Activated T-cell treated with anti-CD3 and anti-CD28 coated beads, Interleukin-2, amount 50 U/mL, for 24 hours (primary cell): ENCODE measurements around the gene TMEM95.
"Not testable (repeated sequence)": the region's sequence is repeated elsewhere in the genome, so short reads cannot be mapped to it uniquely, and the experiment has no call there.

ENCODE experiments used
- DNase-seq: peaks from one replicate; pipeline ENCODE4 v3.0.0-alpha.2; 2020
- H3K27ac Mint-ChIP-seq: 2 replicates; pipeline ENCODE4 v1.8.0; 2020; ENCODE audit warnings: mild to moderate bottlenecking, mixed read lengths
- H3K27me3 Mint-ChIP-seq: 2 replicates; pipeline ENCODE4 v1.8.0; 2020; ENCODE audit warnings: mixed read lengths
- H3K36me3 Mint-ChIP-seq: 2 replicates; pipeline ENCODE4 v1.8.0; 2020; ENCODE audit warnings: low read depth, mixed read lengths
- H3K4me1 Mint-ChIP-seq: 2 replicates; pipeline ENCODE4 v1.8.0; 2020; ENCODE audit warnings: low read depth, mixed read lengths
- H3K4me3 Mint-ChIP-seq: 2 replicates; pipeline ENCODE4 v1.8.0; 2020; ENCODE audit warnings: mild to moderate bottlenecking, moderate library complexity, mixed read lengths
- H3K9me3 Mint-ChIP-seq: 2 replicates; pipeline ENCODE4 v1.8.0; 2020; ENCODE audit warnings: mixed read lengths

The TMEM95 gene

GRCh38 chr17:7329997-7330637 is 24.8 kb upstream of the TMEM95 start:
- Mint-ChIP-seq H3K36me3 (peaks cover 37% of the 10 kb centered on the region), H3K9me3 (no peaks in the 10 kb centered on the region), H3K27ac (peak overlapping the region; percentile 98), H3K4me1 (peaks cover 58% of the 10 kb centered on the region), H3K4me3 (peak overlapping the region; percentile 97), H3K27me3 (no peaks in the 10 kb centered on the region)
- DNase-seq = peak; percentile 89

GRCh38 chr17:7330638-7331015 is 24.3 kb upstream of the TMEM95 start:
- peaks cover 32% of the 10 kb centered on the region for H3K36me3 Mint-ChIP-seq
- H3K27me3 Mint-ChIP-seq = no peaks in the 10 kb centered on the region
- H3K4me3 Mint-ChIP-seq = peak overlapping the region; percentile 97
- no peak for DNase-seq
- peak overlapping the region; percentile 98 for H3K27ac Mint-ChIP-seq
- peaks cover 63% of the 10 kb centered on the region for H3K4me1 Mint-ChIP-seq
- no peaks in the 10 kb centered on the region for H3K9me3 Mint-ChIP-seq

DNA sequence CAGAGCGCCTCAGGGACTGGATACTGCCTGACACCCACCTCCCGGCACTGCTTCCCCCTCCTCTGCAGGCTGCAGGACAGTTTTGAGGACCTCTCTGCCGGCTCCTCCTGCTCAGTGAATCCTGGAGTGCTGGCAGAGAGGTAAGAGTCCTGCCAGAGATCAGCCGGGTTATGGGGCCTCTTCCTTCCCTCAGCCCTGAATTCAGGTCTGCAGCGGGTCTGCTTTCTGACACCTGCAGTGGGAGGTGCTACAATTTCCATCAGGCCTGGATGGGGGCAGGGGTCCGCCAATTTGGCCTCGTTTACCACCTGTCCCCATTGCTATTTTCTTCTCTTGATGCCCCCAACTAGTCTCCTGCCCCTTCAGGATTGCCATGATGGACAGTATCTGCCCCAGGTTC is 22.8 kb upstream of the TMEM95 start:
- Mint-ChIP-seq H3K4me3 (peak overlapping the region; percentile 52), H3K27ac (peak overlapping the region; percentile 80), H3K27me3 (no peaks in the 10 kb centered on the region), H3K4me1 (peaks cover 68% of the 10 kb centered on the region), H3K36me3 (peaks cover 24% of the 10 kb centered on the region), H3K9me3 (no peaks in the 10 kb centered on the region)
- no peak for DNase-seq

DNA sequence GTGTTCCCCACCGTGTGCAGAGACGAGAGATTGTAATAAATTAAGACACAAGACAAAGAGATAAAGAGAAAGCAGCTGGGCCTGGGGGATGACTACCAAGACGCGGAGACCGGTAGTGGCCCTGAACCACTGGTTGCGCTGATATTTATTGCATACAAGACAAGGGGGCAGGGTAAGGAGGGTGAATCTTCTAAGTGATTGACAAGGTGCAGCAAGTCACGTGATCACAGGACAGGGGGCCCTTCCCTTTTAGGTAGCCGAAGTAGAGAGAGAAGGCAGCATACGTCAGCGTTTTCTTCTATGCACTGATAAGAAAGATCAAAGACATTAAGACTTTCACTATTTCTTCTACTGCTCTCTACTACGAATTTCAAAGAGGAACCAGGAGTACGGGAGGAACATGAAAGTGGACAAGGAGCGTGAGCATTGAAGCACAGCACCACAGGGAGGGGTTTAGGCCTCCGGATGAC is 22.3 kb upstream of the TMEM95 start:
- H3K4me3 Mint-ChIP-seq = peak overlapping the region; percentile 52
- H3K27ac Mint-ChIP-seq = peak overlapping the region; percentile 80
- not testable (repeated sequence) for H3K9me3 Mint-ChIP-seq, H3K27me3 Mint-ChIP-seq
- peaks cover 69% of the 10 kb centered on the region for H3K4me1 Mint-ChIP-seq
- peaks cover 26% of the 10 kb centered on the region for H3K36me3 Mint-ChIP-seq
- DNase-seq = peak; percentile 51

DNA sequence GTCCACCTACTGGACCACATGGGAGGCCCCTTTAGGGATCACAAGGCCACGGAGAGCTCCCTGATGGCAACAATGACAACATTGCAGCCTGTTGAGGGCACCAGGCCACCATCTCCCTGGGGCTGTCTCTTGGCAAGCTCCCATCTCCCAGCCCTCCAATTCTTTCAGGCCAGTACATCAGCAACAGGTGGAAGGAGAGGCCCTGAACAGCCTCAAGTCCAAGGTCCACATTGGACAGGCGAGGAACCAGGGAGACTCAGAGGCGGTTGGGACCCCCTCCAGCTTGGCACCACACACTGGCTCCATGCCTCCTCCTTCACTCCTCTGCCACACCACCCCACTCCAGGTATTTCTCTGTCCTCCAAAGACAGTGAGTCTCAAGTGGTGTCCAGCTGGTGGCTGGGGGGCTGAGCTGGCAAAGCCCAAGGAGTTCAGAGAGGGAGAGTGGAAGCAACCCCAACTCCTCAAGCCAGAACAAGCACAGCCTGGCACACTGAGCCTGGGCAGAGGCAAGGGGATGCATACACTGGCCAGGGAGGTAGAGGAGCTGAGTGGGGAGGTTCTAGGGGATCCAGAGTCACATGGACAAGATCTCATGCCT is 19.9 kb upstream of the TMEM95 start:
- Mint-ChIP-seq H3K9me3 (no peaks in the 10 kb centered on the region), H3K27ac (peak overlapping the region; percentile 94), H3K27me3 (no peaks in the 10 kb centered on the region), H3K4me3 (peak overlapping the region; percentile 85), H3K4me1 (peaks cover 66% of the 10 kb centered on the region), H3K36me3 (peaks cover 32% of the 10 kb centered on the region)
- DNase-seq = no peak

- Mint-ChIP-seq H3K4me3 (peak overlapping the region; percentile 85), H3K36me3 (peaks cover 38% of the 10 kb centered on the region), H3K27ac (peak overlapping the region; percentile 94), H3K4me1 (peaks cover 64% of the 10 kb centered on the region)
- H3K9me3 Mint-ChIP-seq, H3K27me3 Mint-ChIP-seq, DNase-seq: not testable (repeated sequence)
Observed at GRCh38 chr17:7335765-7336164, 19.2 kb upstream of the TMEM95 start.

DNA sequence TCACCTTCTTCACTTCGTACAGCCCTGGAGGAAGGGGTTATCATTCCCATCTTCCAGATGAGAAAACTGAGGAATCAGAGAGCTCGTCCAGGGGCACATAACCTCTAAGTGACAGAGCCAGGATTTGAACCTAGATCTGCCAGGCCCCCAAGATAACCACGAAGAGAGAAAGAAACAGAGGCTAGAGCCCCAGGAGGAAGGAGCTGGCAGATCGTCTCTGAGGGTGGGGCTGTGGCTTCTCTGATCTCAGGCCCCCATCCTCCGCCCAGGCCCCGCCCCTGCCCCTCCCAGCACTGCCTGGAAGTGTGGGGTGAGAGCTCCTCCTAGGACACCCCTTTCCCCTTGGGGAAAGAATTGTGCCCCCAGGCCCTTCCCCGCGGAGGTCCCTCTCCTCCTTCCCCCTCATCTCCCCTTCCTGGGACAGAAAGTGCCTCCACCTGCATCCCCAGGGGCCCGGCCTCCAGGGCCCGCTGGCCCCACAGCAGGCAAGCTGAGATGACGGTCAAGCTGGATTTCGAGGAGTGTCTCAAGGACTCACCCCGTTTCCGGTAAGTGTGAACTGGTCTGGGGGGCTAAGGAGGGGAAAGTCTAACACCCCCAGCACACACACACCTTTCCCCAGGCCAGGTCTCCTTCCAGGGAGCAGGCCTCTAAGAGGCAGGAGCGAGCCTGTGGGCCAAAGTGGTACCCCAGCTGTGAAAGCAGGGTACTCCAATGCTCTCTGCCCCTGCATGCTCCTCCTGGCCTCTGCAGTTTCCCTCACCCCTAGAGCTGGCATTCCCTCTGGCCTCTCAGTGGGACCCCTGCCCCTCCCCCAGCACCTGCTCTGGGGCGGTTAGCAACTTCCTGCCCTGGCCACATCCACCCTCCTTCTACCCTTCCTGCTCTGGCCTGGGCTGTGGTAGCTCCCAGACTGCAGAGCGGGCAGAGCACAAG is 18.4 kb upstream of the TMEM95 start, which contains the start of gene ACAP1:
TSS of gene ACAP1 (plus strand) at position 290 of the 936 bp plus-strand sequence. CDS start at position 496, 206 bp downstream.
- H3K36me3 Mint-ChIP-seq = peaks cover 44% of the 10 kb centered on the region
- peak; percentile 88 for DNase-seq
- peak within 1 kb of the TSS; percentile 85 for H3K4me3 Mint-ChIP-seq
- peak within 1 kb of the TSS; percentile 94 for H3K27ac Mint-ChIP-seq
- no peaks in the 10 kb centered on the region for H3K27me3 Mint-ChIP-seq
- no peaks in the 10 kb centered on the region for H3K9me3 Mint-ChIP-seq
- peaks cover 62% of the 10 kb centered on the region for H3K4me1 Mint-ChIP-seq

- Mint-ChIP-seq H3K36me3 (peaks cover 55% of the 10 kb centered on the region), H3K4me1 (peaks cover 54% of the 10 kb centered on the region), H3K4me3 (peak overlapping the region; percentile 85), H3K27ac (peak overlapping the region; percentile 94)
- H3K9me3 Mint-ChIP-seq, DNase-seq, H3K27me3 Mint-ChIP-seq: not testable (repeated sequence)
Observed at GRCh38 chr17:7337600-7337999, 17.4 kb upstream of the TMEM95 start.

- Mint-ChIP-seq H3K9me3 (no peaks in the 10 kb centered on the region), H3K27ac (peak overlapping the region; percentile 80), H3K4me1 (peaks cover 39% of the 10 kb centered on the region), H3K4me3 (no peak overlapping the region), H3K36me3 (peaks cover 79% of the 10 kb centered on the region), H3K27me3 (no peaks in the 10 kb centered on the region)
- DNase-seq = no peak
Observed at GRCh38 chr17:7340179-7340578, 14.8 kb upstream of the TMEM95 start.

DNA sequence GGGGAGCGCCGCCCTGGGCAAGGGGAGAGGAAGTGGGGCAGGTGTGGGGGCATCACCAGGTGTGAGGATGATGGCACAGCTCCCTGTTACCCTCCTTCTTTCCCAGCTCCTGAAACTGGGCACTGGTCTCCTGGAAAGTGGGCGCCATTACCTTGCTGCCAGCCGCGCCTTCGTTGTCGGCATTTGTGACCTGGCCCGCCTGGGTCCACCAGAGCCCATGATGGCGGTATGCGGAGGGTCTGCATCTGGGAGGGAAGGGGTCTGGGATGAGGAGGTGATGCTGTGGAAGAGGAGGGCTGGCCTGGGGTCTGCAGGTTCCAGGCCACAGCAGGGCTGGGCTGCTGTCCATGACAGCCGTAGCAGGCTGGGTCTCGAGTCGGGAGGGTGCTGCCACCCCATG is 13.1 kb upstream of the TMEM95 start:
- Mint-ChIP-seq H3K27ac (peak overlapping the region; percentile 71), H3K36me3 (peaks cover 92% of the 10 kb centered on the region), H3K9me3 (no peaks in the 10 kb centered on the region), H3K27me3 (no peaks in the 10 kb centered on the region), H3K4me3 (no peak overlapping the region), H3K4me1 (peaks cover 27% of the 10 kb centered on the region)
- DNase-seq = no peak

- Mint-ChIP-seq H3K27me3 (no peaks in the 10 kb centered on the region), H3K36me3 (peaks cover 94% of the 10 kb centered on the region), H3K27ac (peak overlapping the region; percentile 81), H3K4me1 (peaks cover 15% of the 10 kb centered on the region), H3K4me3 (no peak overlapping the region), H3K9me3 (no peaks in the 10 kb centered on the region)
- DNase-seq = peak; percentile 29
Observed at GRCh38 chr17:7343250-7343649, 11.7 kb upstream of the TMEM95 start.

DNA sequence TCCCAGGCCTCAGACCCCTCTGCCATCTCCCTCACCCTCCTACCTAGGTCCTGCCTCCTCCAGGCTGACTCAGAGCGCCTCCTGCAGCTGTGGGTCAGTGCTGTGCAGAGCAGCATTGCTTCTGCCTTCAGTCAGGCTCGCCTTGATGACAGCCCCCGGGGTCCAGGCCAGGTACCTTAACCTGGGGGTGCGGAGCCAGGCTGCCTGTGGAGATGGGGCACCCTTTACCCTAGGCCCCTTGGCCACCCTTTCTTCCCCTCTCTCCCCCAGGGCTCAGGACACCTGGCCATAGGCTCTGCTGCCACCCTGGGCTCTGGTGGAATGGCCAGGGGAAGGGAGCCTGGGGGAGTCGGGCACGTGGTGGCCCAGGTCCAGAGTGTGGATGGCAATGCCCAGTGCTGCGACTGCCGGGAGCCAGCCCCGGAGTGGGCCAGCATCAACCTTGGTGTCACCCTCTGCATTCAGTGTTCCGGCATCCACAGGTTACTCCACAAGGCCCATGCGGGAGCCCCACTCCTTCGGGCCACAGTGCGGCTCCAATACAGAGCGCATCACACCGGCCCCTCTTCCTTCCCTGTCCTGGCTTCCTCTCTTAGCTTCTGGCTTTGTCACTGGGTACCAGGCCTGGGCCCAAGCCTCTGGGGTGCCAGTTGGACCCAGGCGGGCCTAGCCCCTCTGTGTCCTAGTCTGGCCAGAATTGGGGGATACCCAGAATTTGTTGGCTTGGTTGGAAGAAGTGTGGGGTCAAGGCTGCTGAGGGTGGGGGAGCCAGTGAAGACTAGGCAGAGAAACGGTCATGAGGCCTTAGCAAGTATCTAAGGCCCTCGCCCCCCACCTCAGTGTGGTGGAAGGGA is 8.0 kb upstream of the TMEM95 start:
- H3K9me3 Mint-ChIP-seq = no peaks in the 10 kb centered on the region
- no peak for DNase-seq
- H3K4me1 Mint-ChIP-seq = peaks cover 27% of the 10 kb centered on the region
- no peak overlapping the region for H3K4me3 Mint-ChIP-seq
- H3K36me3 Mint-ChIP-seq = peaks cover 91% of the 10 kb centered on the region
- H3K27me3 Mint-ChIP-seq = no peaks in the 10 kb centered on the region
- H3K27ac Mint-ChIP-seq = peak overlapping the region; percentile 37

- H3K4me1 Mint-ChIP-seq = peaks cover 35% of the 10 kb centered on the region
- H3K9me3 Mint-ChIP-seq = no peaks in the 10 kb centered on the region
- H3K27ac Mint-ChIP-seq = peak overlapping the region; percentile 37
- H3K27me3 Mint-ChIP-seq = no peaks in the 10 kb centered on the region
- no peak overlapping the region for H3K4me3 Mint-ChIP-seq
- H3K36me3 Mint-ChIP-seq = peaks cover 90% of the 10 kb centered on the region
- DNase-seq = no peak
Observed at GRCh38 chr17:7347630-7348477, 7.1 kb upstream of the TMEM95 start.
